GM19099 (cell line): ENCODE results near the gene PITPNC1.

ENCODE experiments used
- POLR2A ChIP-seq: IDR thresholded peaks from 3 replicates; pipeline ENCODE4 v1.6.1; 2011; ENCODE audit warnings: low read depth; ENCODE audit not compliant: insufficient read length; ENCODE audit errors: extremely low read depth

The PITPNC1 gene

DNA sequence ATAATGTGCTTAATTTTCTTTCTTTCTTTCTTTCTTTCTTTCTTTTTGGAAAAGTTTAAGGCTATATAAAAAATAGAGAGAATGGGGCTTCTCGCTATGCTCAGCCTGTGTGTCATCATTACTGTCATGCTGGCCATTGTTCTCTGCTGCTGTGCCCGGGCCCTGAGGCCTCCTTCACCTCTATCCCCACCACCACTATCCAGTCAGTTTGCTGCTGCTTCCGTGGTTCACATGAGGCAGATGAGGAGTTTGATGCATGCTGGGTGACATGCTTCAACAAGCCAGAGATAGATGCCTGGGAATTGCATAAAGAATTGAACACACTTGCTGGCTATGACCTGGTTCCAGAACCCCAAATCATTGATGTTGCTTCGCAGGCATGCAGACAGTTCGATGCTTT lies 36.3 kb downstream of the PITPNC1 start:
- TF ChIP-seq POLR2A: no peak

DNA sequence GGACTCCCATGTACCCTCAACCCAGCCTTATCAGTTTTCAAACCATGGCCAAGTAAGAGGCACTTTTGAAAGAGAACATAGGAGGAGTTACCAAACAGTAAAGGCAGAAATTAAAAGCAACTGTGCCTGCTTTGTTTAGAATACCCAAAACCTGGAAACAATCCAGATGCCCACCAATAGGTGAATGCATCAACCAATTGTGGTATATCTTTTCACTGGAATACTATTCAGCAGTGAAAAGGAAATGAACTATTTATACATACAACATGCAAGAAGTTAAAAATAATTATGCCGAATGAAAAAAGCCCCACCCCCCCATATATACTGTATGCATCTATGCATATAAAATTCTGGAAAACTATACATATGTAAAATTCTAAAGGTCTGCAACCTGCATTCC lies 37.0 kb downstream of the PITPNC1 start:
- no peak for TF ChIP-seq POLR2A

DNA sequence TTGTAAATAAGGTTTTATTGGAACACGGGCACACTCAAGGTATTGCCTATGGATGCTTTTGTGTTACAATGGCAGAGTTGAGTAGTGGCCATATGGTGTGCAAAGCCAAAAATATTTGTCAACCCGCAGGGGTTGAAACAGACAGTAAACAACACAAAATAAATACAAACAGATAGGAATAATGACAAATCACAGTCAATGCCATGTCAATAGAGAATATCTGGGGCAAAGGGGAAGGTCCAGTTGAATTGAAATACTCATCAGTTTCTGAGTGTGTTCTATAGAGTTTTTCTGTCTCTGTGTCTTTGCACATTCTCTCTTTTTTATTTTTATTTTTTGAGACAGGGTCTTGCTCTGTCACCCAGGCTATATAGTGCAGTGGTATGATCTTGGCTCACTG lies 37.5 kb downstream of the PITPNC1 start:
- TF ChIP-seq POLR2A: no peak

DNA sequence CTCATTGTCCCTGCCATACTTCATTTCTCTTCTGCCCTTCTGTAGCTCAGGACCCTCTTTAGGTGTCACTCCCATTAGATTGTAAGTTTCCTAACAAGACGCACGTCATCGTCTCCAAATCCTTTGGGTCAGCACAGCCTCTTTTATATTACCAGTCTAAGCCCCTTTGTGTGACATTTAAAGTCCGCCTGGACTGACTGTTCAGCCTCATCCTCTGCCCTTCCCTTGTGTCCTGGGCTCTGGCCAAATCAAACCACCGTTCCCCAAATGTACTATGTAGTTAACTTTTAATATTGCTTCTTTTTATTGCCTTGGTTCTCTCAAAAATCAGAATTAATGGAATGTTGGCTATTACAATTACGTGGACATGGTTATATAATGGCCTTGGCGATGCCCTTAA lies 38.2 kb downstream of the PITPNC1 start:
- TF ChIP-seq POLR2A: no peak

DNA sequence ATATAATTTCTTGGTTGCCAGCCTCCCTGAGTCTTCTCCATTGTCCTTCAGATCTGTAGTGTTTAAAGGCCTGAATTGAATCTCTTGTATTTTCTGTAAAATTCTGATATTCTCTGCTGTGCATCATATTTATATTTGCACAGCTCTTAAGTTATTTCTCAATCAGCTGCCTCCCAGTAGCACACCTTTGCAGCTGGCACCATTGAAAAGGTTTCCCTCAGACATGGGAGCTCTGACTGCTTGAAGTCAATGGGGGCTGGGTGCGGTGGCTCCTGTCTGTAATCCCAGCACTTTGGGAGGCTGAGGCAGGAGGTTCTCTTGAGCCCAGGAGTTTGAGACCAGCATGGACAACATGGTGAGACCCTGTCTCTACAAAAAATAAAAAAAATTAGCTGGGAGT lies 40.4 kb downstream of the PITPNC1 start:
- no peak for TF ChIP-seq POLR2A

DNA sequence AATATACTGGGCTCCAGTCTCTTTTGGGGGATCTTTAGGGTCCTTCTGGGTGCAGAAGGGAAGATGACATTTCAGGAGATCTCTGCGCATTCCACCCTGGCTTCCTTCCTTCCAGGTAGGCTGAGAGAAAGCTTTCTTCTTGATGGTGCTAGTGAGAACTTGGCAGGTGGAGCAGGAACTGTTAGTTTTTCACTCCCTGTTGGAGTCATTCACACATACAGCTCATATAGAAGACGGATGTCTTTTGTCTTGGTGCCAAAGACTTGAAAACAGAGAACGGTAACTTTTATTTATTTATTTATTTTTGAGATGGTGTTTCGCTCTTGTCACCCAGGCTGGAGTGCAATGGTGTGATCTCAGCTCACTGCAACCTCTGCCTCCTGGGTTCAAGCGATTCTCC lies 43.9 kb downstream of the PITPNC1 start:
- no peak for TF ChIP-seq POLR2A

DNA sequence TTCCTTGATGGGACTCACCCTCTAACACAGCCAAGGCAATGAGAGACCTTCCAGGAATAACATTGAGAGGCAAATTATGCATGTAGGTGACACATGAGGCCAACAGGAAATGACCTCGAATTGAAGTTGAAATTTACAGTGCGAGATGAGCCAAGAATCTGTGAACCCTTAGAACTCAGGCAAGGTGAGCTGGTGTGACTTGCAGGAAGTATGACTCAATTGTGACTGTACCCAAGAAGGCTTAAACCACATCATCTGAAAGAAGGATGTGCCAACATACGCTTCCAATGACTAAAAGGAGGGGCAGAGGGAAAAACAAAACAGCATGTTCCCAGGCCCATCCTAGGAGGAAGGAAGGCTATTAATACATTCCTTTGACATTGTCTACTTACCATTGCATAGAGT lies 44.8 kb downstream of the PITPNC1 start:
- no peak for TF ChIP-seq POLR2A

DNA sequence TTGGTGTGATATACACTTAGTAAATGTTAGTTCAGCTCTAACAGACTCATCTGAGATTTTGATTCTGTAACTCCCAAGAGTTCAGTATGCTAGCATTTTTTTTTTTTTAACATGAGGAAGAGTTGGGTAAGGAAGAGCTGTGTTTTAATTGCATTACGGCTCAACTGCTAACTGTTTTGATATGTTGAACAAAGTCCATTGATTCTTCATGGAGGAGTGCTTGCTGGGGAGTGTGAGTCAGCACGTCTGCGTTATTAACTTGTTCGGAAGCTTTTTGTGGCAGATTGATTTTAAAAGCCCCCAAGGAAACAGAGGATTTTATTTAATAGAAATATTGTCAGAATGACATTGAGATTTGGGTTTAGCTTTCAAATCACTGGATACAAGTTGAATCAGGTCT lies 45.8 kb downstream of the PITPNC1 start:
- no peak for TF ChIP-seq POLR2A

DNA sequence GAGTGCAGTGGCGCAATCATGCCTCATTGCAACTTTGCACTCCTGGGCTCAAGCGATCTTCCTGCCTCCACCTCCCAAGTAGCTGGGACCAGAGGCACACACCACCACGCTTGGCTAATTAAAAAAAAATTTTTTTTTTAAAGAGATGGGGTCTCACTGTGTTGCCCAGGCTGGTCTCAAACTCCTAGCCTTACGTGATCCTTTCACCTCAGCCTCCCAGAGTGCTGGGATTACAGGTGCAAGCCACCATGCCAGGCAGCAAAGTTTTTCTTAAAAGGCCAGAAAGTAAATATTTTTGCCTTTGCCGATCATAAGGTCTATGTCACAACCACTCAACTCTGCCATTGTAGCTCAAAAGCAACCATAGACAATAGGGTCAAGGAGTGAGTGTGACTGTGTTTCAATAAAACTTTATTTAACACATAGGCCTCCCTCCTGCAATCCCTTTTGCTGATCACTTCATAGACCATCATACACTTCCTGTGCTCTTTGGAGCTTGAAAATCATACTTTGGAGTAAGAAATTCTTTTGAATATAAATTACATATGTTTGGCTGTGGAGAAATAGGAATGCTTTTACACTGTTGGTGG lies 48.6 kb downstream of the PITPNC1 start:
- no peak for TF ChIP-seq POLR2A

DNA sequence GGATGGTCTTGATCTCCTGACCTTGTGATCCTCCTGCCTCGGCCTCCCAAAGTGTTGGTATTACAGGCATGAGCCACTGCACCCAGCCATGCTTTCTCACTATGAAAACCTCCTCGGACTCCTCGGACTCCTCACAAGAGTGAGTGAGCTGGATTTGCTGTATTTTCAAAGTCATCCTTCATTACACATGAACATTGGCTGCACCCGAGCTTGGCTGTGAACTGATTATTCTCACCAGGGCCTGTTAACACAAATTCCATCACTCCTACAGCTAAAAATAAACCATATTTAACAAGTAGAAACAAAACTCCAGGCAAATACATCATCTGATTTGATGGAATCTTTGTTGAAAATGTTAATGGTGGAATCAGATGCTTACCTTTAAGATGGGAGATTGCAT lies 50.3 kb downstream of the PITPNC1 start:
- no peak for TF ChIP-seq POLR2A

DNA sequence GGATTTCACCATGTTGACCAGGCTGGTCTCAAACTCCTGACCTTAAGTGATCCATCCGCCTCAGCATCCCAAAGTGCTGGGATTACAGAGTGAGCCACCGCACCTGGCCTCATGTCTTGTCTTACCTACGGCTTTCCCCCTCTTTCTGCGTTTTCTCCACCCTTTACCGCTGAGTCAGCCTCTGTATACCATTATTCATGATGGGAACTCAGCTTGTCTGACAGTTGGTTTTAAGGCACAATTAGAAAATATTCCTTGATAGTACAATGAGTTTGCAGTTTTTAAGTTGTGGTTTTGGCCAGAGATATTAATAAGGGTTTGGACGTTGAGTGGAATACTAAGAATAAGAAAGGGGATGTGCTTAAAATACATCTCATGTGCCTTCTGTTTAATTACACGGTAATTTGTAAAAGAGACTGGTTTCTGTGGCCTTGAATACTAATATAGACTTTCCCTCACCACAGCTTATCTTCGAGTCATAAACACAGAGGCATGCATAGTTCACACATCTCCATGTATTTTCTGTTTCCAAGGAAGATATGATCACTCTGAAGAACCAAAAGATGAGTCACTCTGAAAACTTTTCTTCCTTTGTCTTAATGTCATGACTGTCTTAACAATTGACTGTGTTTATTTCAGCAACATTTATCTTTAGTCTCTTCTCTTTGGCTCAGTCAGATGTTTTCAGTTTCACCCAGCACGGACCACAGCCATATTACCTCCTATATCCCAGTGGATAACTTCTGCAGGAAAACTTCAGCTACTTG lies 54.4 kb downstream of the PITPNC1 start:
- no peak for TF ChIP-seq POLR2A

DNA sequence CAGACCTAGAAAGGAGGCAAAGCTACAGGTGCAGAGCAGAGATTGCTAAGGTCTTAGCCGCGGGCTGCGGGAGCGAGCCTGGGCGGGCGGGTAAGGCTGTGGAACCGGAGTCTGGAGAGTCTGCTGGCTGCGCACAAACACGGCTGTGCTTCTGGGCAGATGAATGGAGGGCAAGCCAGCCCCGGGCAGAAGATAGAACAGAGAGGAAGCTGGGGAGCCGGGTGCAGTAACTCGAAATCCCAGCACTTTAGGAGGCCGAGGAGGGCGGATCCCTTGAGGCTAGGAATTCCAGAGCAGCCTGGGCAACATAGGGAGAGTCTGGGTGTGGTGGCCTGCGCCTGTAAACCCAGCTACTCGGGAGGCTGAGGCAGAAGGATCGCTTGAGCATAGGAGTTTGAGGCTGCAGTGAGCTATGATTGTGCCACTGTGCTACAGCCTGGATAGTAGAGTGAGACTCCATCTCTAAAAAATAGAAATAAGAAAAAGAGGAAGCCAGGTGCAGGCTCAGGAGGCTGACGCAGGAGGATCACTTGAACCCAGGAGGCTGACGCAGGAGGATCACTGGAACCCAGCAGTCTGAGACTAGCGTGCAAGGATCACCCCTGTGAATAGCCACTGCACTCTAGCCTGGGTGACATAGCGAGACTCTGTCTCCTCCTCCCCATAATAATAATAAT lies 56.3 kb downstream of the PITPNC1 start:
- no peak for TF ChIP-seq POLR2A

DNA sequence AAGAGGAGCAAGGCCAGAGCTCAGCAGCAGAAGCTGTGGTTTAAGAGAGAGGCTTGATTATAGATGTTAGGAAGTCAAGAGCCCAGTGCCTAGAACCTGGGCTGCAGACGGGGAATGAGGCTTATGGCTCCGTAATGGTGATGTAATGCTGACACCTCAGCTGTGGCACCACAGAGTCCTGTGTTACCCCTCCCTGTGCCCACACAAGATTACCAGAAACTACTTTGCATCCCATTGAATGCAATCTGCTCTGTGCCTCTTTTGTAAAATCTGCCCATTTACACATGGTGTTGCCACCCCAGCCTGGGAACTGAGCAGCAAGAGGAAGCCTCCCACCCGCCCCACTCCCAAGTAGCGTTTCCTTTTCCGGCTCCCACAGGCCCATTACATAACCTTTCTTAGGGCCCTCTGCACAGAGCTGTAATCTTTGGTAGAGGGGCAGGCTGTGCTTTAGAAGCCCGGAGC lies 57.0 kb downstream of the PITPNC1 start:
- no peak for TF ChIP-seq POLR2A

DNA sequence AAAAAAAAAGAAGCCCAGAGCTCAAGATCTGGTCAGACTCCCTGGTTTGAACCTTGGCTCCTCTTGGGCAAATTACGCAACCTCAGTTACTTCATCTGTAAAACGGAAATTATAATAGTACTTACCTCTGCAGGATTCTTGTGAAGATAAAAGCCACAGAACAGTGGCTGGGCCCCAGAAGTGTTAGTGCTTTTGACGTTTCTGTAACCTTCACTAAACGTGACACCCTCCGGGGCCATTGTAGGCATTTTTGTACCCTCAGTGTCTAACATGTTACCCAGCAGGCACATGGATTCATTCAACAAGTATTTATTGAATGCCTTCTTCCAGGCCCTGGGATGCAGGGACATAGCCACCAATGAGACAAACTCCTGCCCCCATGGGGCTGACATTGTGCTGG lies 58.0 kb downstream of the PITPNC1 start:
- no peak for TF ChIP-seq POLR2A

DNA sequence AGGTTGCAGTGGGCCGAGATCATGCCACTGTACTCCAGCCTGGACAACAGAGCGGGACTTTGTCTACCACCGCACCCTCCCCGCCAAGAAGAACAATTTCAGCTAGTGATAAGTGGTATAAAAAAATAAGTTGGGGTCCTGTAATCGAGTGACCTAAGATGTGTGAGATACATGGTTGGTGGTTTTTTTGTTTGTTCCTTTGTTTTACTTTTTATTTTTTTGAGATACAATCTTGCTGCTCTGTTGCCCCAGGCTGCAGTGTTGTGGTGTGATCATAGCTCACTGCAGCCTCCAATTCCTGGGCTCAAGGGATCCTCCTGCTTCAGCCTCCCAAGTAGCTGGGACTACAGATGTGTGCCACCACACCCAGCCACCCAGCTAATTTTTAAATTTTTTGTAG lies 58.7 kb downstream of the PITPNC1 start:
- no peak for TF ChIP-seq POLR2A

DNA sequence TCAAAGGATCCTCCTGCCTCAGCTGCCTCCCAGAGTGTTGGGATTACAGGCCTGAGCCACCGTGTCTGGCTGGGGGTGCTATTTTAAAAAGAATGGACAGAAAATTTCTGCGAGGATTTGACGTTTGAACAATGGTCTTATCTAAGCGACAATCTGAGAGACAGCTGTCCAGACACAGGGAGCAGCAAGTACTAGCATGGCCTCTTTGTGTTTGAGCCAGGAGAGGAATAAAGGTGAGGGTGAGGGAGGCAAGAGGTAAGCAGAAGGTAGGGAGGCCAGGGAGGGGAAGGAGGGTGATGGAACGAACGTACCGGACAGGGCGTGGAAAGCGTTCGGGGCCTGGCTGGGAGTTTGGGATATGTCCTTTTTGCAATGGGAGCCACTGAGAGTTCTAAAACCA lies 59.2 kb downstream of the PITPNC1 start:
- TF ChIP-seq POLR2A: no peak
